ENCODE measurements around the gene COL4A2.
A peak's percentile ranks its signal among the peaks of the same experiment; 100 is the strongest.

The COL4A2 gene

GRCh38 chr13:110361365-110361911, 54.4 kb downstream of the COL4A2 start:
- DNase-seq (ENCODE audit: low read depth): no peak
- no peak for TF ChIP-seq CTCF (IDR thresholded peaks at IDR 0.05; ENCODE audit: low read depth, low read length, missing control alignments)
- no peak overlapping the region for H3K4me3 ChIP-seq (ENCODE audit: low read depth, low read length)

- no peak for DNase-seq (ENCODE audit: low read depth)
- TF ChIP-seq CTCF (IDR thresholded peaks at IDR 0.05; ENCODE audit: low read depth, low read length, missing control alignments): peak; percentile 43
- H3K4me3 ChIP-seq (ENCODE audit: low read depth, low read length): no peak overlapping the region
Observed at GRCh38 chr13:110363010-110363409, 55.9 kb downstream of the COL4A2 start.

- TF ChIP-seq CTCF (IDR thresholded peaks at IDR 0.05; ENCODE audit: low read depth, low read length, missing control alignments): no peak
- no peak overlapping the region for H3K4me3 ChIP-seq (ENCODE audit: low read depth, low read length)
- no peak for DNase-seq (ENCODE audit: low read depth)
Observed at GRCh38 chr13:110364081-110364480, 57.0 kb downstream of the COL4A2 start.

- no peak for TF ChIP-seq CTCF (IDR thresholded peaks at IDR 0.05; ENCODE audit: low read depth, low read length, missing control alignments)
- DNase-seq (ENCODE audit: low read depth): no peak
- H3K4me3 ChIP-seq (ENCODE audit: low read depth, low read length): no peak overlapping the region
Observed at GRCh38 chr13:110365876-110366275, 58.8 kb downstream of the COL4A2 start.

GRCh38 chr13:110366733-110367132, 59.6 kb downstream of the COL4A2 start:
- no peak for DNase-seq (ENCODE audit: low read depth)
- no peak for TF ChIP-seq CTCF (IDR thresholded peaks at IDR 0.05; ENCODE audit: low read depth, low read length, missing control alignments)

GRCh38 chr13:110367620-110368019, 60.5 kb downstream of the COL4A2 start:
- TF ChIP-seq CTCF (IDR thresholded peaks at IDR 0.05; ENCODE audit: low read depth, low read length, missing control alignments): no peak

More at GRCh38 chr13:110366733-110367132, 59.6 kb downstream of the COL4A2 start:
- H3K4me3 ChIP-seq (ENCODE audit: low read depth, low read length): no peak overlapping the region

GRCh38 chr13:110368408-110368807, 61.3 kb downstream of the COL4A2 start:
- H3K4me3 ChIP-seq (ENCODE audit: low read depth, low read length): no peak overlapping the region
- TF ChIP-seq CTCF (IDR thresholded peaks at IDR 0.05; ENCODE audit: low read depth, low read length, missing control alignments): no peak
- DNase-seq (ENCODE audit: low read depth): no peak

More at GRCh38 chr13:110367620-110368019, 60.5 kb downstream of the COL4A2 start:
- H3K4me3 ChIP-seq (ENCODE audit: low read depth, low read length): no peak overlapping the region
- no peak for DNase-seq (ENCODE audit: low read depth)
